ENCODE data around the gene REEP6. TPM values are rescaled to one million over a fixed set of nuclear protein-coding genes. Genes with fewer than 3 reads are reported as not detected.

REEP6 gene
- total RNA-seq, 3 donors from 2014 or later (not counting 1 experiment from before 2014, with no cell fraction given): 3.9 to 5.0 (median 4.3) TPM

GRCh38 chr19:1503089-1503924 is 12.3 kb downstream of the REEP6 start:
- ATAC-seq (peak in 2 of 3 donors; percentile 17 to 19), DNase-seq (peak; percentile 56 to 79)
- Mint-ChIP-seq H3K27ac (no peak overlapping the region), H3K36me3 (no peaks in the 10 kb centered on the region), H3K9me3 (no peaks in the 10 kb centered on the region), H3K4me3 (no peak overlapping the region), H3K27me3 (ENCODE audit: low read depth in 2 of 2) (peaks cover 9 to 22% of the 10 kb centered on the region in 2 donors), H3K4me1 (peaks cover 10 to 16% of the 10 kb centered on the region in 2 donors)
- no peaks in the 10 kb centered on the region for H3K36me3 ChIP-seq (ENCODE audit: control insufficient read depth, insufficient read depth, low read length)
- peaks cover 6% of the 10 kb centered on the region for H3K9me3 ChIP-seq (ENCODE audit: control insufficient read depth, insufficient read depth, low read length)
- intact Hi-C loops (cut with micrococcal nuclease): no loop called here
- peaks cover 11% of the 10 kb centered on the region for H3K27me3 ChIP-seq (ENCODE audit: control insufficient read depth, insufficient read depth, low read length)
- H3K4me1 ChIP-seq (ENCODE audit: control insufficient read depth, insufficient read depth, low read length): peaks cover 24% of the 10 kb centered on the region
- no peak overlapping the region for H3K4me3 ChIP-seq (ENCODE audit: low read length)
- 13% methylated on average over 49 of the region's 49 CpGs for WGBS (ENCODE audit: insufficient coverage)
- TF ChIP-seq, protein P1, sequence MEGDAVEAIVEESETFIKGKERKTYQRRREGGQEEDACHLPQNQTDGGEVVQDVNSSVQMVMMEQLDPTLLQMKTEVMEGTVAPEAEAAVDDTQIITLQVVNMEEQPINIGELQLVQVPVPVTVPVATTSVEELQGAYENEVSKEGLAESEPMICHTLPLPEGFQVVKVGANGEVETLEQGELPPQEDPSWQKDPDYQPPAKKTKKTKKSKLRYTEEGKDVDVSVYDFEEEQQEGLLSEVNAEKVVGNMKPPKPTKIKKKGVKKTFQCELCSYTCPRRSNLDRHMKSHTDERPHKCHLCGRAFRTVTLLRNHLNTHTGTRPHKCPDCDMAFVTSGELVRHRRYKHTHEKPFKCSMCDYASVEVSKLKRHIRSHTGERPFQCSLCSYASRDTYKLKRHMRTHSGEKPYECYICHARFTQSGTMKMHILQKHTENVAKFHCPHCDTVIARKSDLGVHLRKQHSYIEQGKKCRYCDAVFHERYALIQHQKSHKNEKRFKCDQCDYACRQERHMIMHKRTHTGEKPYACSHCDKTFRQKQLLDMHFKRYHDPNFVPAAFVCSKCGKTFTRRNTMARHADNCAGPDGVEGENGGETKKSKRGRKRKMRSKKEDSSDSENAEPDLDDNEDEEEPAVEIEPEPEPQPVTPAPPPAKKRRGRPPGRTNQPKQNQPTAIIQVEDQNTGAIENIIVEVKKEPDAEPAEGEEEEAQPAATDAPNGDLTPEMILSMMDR (IDR thresholded peaks at IDR 0.05): peak; percentile 79
- no peak overlapping the region for H3K27ac ChIP-seq (ENCODE audit: low read length)

GRCh38 chr19:1503925-1504773 is 13.2 kb downstream of the REEP6 start:
- TF ChIP-seq, protein P1 (IDR thresholded peaks at IDR 0.05): no peak
- no peak overlapping the region for H3K4me3 ChIP-seq (ENCODE audit: low read length)
- Mint-ChIP-seq H3K9me3 (no peaks in the 10 kb centered on the region), H3K4me3 (no peak overlapping the region), H3K36me3 (no peaks in the 10 kb centered on the region), H3K27ac (no peak overlapping the region), H3K4me1 (peaks cover 10 to 16% of the 10 kb centered on the region in 2 donors), H3K27me3 (ENCODE audit: low read depth in 2 of 2) (peaks cover 9 to 24% of the 10 kb centered on the region in 2 donors)
- peaks cover 9% of the 10 kb centered on the region for H3K9me3 ChIP-seq (ENCODE audit: control insufficient read depth, insufficient read depth, low read length)
- intact Hi-C loops (cut with micrococcal nuclease): no loop called here
- ATAC-seq: no peak
- 56% methylated on average over 21 of the region's 23 CpGs for WGBS (ENCODE audit: insufficient coverage)
- DNase-seq: no peak
- no peak overlapping the region for H3K27ac ChIP-seq (ENCODE audit: low read length)
- H3K36me3 ChIP-seq (ENCODE audit: control insufficient read depth, insufficient read depth, low read length): no peaks in the 10 kb centered on the region
- peaks cover 11% of the 10 kb centered on the region for H3K27me3 ChIP-seq (ENCODE audit: control insufficient read depth, insufficient read depth, low read length)
- H3K4me1 ChIP-seq (ENCODE audit: control insufficient read depth, insufficient read depth, low read length): peaks cover 27% of the 10 kb centered on the region

- no peak for ATAC-seq
- no peak overlapping the region for H3K27ac ChIP-seq (ENCODE audit: low read length)
- no peak overlapping the region for H3K4me3 Mint-ChIP-seq
- H3K9me3 Mint-ChIP-seq: no peaks in the 10 kb centered on the region
- WGBS (ENCODE audit: insufficient coverage): 76% methylated on average over 8 of the region's 8 CpGs
- H3K9me3 ChIP-seq (ENCODE audit: control insufficient read depth, insufficient read depth, low read length): peaks cover 9% of the 10 kb centered on the region
- no peak for DNase-seq
- intact Hi-C loops (cut with micrococcal nuclease): no loop called here
- peaks cover 12 to 26% of the 10 kb centered on the region in 2 donors for H3K27me3 Mint-ChIP-seq (ENCODE audit: low read depth in 2 of 2)
- H3K36me3 ChIP-seq (ENCODE audit: control insufficient read depth, insufficient read depth, low read length): no peaks in the 10 kb centered on the region
- peaks cover 10 to 18% of the 10 kb centered on the region in 2 donors for H3K4me1 Mint-ChIP-seq
- no peak overlapping the region for H3K27ac Mint-ChIP-seq
- TF ChIP-seq, protein P1 (IDR thresholded peaks at IDR 0.05): no peak
- H3K36me3 Mint-ChIP-seq: no peaks in the 10 kb centered on the region
- H3K27me3 ChIP-seq (ENCODE audit: control insufficient read depth, insufficient read depth, low read length): peaks cover 11% of the 10 kb centered on the region
- H3K4me1 ChIP-seq (ENCODE audit: control insufficient read depth, insufficient read depth, low read length): peaks cover 27% of the 10 kb centered on the region
- H3K4me3 ChIP-seq (ENCODE audit: low read length): no peak overlapping the region
These were observed 14.0 kb downstream of the REEP6 start for GRCh38 chr19:1505012-1505411.

Data from natural killer cell (primary cell).